GM23338 (cell line): ENCODE results near the gene PCDHB5.
"Not testable (repeated sequence)": the region's sequence is repeated elsewhere in the genome, so short reads cannot be mapped to it uniquely, and the experiment has no call there.

Source experiments
- CREB1 ChIP-seq: fragments of 250-450 bp; sonication (Bioruptor Pico); IDR thresholded peaks from 2 replicates; pipeline ENCODE4 v1.5.0; 2020; ENCODE audit warnings: low read depth, mild to moderate bottlenecking, moderate library complexity
- EZH2 ChIP-seq: fragments of 200-600 bp; sonication (generic); IDR thresholded peaks from one replicate; pipeline ENCODE4 v1.8.0; 2017; ENCODE audit warnings: antibody characterized with exemption, mild to moderate bottlenecking, low read depth; ENCODE audit not compliant: unreplicated experiment
- EZH2phosphoT487 ChIP-seq: fragments of 200-600 bp; sonication (generic); IDR thresholded peaks from one replicate; pipeline ENCODE4 v1.8.1; 2018; ENCODE audit warnings: antibody characterized with exemption; ENCODE audit not compliant: unreplicated experiment
- JUNB ChIP-seq: IDR thresholded peaks from one replicate; pipeline ENCODE4 v1.6.1; 2016; ENCODE audit warnings: antibody characterized with exemption; ENCODE audit not compliant: unreplicated experiment
- POLR2AphosphoS5 ChIP-seq: IDR thresholded peaks from 2 replicates; pipeline ENCODE4 v1.6.1; 2016; ENCODE audit warnings: antibody characterized with exemption, low read depth
- STAT1 ChIP-seq: IDR thresholded peaks from one replicate; pipeline ENCODE4 v1.6.1; 2016; ENCODE audit warnings: antibody characterized with exemption; ENCODE audit not compliant: unreplicated experiment
- ZNF114 ChIP-seq: fragments of 250-450 bp; sonication (Bioruptor Pico); IDR thresholded peaks from 2 replicates; pipeline ENCODE4 v1.5.0; 2020; ENCODE audit warnings: mild to moderate bottlenecking, moderate library complexity
- TF ChIP-seq, protein P1 (sequence below), 2 experiments: fragments of 200-600 bp in 1 of 2; sonication (generic) in 1 of 2; conservative IDR thresholded peaks; 2 replicates each; pipeline versions ENCODE4 v1.5.1 to v1.6.1; 2016 to 2017; ENCODE audit warnings: antibody characterized with exemption in 2 of 2, low read depth in 2 of 2, mild to moderate bottlenecking in 2 of 2, moderate library complexity in 1 of 2
- TF ChIP-seq, protein P2 (sequence below): IDR thresholded peaks from 2 replicates; pipeline ENCODE4 v1.6.1; 2016; ENCODE audit warnings: antibody characterized with exemption
- TF ChIP-seq, protein P3 (sequence below): IDR thresholded peaks from one replicate; pipeline ENCODE4 v1.6.1; 2018; ENCODE audit warnings: antibody characterized with exemption; ENCODE audit not compliant: unreplicated experiment

DNA sequence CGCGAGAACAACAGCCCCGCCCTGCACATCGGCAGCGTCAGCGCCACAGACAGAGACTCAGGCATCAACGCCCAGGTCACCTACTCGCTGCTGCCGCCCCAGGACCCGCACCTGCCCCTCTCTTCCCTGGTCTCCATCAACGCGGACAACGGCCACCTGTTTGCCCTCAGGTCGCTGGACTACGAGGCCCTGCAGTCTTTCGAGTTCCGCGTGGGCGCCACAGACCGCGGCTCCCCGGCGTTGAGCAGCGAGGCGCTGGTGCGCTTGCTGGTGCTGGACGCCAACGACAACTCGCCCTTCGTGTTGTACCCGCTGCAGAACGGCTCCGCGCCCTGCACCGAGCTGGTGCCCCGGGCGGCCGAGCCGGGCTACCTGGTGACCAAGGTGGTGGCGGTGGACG is 16.6 kb downstream of the PCDHB5 start:
- TF ChIP-seq, protein P1, sequence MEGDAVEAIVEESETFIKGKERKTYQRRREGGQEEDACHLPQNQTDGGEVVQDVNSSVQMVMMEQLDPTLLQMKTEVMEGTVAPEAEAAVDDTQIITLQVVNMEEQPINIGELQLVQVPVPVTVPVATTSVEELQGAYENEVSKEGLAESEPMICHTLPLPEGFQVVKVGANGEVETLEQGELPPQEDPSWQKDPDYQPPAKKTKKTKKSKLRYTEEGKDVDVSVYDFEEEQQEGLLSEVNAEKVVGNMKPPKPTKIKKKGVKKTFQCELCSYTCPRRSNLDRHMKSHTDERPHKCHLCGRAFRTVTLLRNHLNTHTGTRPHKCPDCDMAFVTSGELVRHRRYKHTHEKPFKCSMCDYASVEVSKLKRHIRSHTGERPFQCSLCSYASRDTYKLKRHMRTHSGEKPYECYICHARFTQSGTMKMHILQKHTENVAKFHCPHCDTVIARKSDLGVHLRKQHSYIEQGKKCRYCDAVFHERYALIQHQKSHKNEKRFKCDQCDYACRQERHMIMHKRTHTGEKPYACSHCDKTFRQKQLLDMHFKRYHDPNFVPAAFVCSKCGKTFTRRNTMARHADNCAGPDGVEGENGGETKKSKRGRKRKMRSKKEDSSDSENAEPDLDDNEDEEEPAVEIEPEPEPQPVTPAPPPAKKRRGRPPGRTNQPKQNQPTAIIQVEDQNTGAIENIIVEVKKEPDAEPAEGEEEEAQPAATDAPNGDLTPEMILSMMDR (conservative IDR thresholded peaks at IDR 0.05; ENCODE audit: low read depth in 2 of 2) = not testable (repeated sequence)
- not testable (repeated sequence) for TF ChIP-seq ZNF114 (CRISPR knock-in tag); EZH2phosphoT487; CREB1 (CRISPR knock-in tag); EZH2; POLR2AphosphoS5; JUNB; STAT1
- TF ChIP-seq, protein P2, sequence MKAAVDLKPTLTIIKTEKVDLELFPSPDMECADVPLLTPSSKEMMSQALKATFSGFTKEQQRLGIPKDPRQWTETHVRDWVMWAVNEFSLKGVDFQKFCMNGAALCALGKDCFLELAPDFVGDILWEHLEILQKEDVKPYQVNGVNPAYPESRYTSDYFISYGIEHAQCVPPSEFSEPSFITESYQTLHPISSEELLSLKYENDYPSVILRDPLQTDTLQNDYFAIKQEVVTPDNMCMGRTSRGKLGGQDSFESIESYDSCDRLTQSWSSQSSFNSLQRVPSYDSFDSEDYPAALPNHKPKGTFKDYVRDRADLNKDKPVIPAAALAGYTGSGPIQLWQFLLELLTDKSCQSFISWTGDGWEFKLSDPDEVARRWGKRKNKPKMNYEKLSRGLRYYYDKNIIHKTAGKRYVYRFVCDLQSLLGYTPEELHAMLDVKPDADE = not testable (repeated sequence)
- TF ChIP-seq, protein P3, sequence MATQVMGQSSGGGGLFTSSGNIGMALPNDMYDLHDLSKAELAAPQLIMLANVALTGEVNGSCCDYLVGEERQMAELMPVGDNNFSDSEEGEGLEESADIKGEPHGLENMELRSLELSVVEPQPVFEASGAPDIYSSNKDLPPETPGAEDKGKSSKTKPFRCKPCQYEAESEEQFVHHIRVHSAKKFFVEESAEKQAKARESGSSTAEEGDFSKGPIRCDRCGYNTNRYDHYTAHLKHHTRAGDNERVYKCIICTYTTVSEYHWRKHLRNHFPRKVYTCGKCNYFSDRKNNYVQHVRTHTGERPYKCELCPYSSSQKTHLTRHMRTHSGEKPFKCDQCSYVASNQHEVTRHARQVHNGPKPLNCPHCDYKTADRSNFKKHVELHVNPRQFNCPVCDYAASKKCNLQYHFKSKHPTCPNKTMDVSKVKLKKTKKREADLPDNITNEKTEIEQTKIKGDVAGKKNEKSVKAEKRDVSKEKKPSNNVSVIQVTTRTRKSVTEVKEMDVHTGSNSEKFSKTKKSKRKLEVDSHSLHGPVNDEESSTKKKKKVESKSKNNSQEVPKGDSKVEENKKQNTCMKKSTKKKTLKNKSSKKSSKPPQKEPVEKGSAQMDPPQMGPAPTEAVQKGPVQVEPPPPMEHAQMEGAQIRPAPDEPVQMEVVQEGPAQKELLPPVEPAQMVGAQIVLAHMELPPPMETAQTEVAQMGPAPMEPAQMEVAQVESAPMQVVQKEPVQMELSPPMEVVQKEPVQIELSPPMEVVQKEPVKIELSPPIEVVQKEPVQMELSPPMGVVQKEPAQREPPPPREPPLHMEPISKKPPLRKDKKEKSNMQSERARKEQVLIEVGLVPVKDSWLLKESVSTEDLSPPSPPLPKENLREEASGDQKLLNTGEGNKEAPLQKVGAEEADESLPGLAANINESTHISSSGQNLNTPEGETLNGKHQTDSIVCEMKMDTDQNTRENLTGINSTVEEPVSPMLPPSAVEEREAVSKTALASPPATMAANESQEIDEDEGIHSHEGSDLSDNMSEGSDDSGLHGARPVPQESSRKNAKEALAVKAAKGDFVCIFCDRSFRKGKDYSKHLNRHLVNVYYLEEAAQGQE = not testable (repeated sequence)
